Measurements from ENCODE around the gene MYH14. TPM values are rescaled to one million over a fixed set of nuclear protein-coding genes. Genes with fewer than 3 reads are reported as not detected.
A peak's percentile ranks its signal among the peaks of the same experiment; 100 is the strongest.

The MYH14 gene
- total and polyA plus RNA-seq, 9 of the 15 experiments (the other 6 are each of a cell fraction or from before 2014, with no cell fraction given), result 0.04 to 0.86 (median 0.19) TPM; not detected in 2

DNA sequence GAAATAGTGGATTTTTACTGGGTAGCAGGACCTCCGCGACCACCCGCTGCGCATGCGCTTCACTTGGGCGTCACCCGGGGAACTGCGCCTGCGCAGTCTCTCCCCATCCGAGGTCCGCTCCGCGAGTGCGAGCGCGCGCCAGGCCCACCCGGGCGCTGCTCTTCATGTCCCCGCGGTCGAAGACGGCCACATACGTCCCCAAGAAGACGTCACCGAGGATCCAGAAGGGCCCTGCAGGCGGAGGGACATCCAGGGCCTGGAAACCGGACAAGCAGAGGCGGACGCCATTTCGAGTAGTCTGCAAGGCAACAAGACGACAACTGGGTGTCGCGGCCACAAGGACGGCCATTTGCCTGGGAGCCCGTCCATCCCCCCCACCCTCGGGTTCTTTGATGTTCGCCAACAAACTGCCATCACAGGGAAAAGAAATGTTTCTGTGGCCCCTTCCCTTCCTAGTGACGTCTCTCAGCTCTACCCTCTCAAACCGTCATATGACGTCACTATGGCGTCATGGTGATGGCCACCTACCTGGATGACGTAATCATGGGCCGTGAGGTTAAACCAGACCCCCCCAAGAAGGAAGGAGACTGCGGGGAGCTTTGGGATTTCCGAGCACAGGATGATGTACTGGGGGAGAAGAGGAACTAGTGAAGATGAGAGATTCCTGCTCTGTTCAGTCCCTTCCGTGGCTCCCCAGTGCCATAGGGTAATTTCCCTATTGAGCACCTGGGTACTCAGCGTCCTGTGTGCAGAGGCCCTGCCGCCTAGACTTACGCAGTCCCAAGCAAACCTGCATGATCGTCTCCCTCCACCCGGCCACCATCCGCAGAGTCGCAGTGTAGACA is 155.3 kb downstream of the MYH14 start (continued):
- TF ChIP-seq XRCC4 (IDR thresholded peaks at IDR 0.05; ENCODE audit: extremely low read depth, insufficient read depth, insufficient read length) (no peak), TBP (optimal IDR thresholded peaks at IDR 0.05; ENCODE audit: low read depth, low read length) (peak; percentile 34), HNRNPLL (IDR thresholded peaks at IDR 0.05; ENCODE audit: low read depth, low read length, poor library complexity, severe bottlenecking) (no peak), PCBP2 (IDR thresholded peaks at IDR 0.05; ENCODE audit: low read depth, low read length, poor library complexity, severe bottlenecking) (no peak), JUND (IDR thresholded peaks at IDR 0.05; ENCODE audit: borderline replicate concordance, low read depth, low read length) (peak; percentile 97), JUND (tag; IDR thresholded peaks at IDR 0.05; ENCODE audit: borderline replicate concordance, low read depth, low read length) (peak; percentile 99)
- TF ChIP-seq, protein P1, sequence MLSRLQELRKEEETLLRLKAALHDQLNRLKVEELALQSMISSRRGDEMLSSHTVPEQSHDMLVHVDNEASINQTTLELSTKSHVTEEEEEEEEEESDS (CRISPR knock-in tag; IDR thresholded peaks at IDR 0.05), result no peak

DNA sequence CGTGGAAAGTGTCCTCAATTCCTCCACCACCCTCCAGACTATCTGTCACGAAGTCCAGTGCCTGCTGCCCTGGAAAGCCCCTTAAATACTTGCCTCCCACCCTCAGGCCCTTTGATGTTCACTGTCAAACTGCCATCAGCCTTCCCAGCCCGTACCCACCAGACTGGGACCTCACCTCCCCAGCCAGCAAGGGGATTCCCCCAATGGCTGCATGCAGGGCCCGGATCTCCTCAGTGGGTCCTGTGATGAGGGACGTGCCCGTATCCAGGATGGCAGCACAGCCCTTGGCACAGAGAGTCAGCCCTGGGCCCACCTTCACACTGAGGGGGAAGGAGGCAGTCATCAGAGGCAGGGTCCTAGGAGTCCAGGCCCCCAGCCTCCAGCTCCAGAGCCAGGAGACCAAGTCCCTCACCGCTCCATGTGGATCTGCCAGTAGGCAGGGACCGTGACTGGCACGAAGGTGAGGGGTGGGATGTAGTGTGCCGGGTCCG is 156.0 kb downstream of the MYH14 start:
- Histone ChIP-seq H3K36me3 (ENCODE audit: control insufficient read depth, insufficient read depth, low read length) (no peaks in the 10 kb centered on the region; the same call in 2 of the 3 replicates), H3K79me2 (ENCODE audit: control insufficient read depth, insufficient read depth, low read length) (peaks cover 28% of the 10 kb centered on the region), H3K9me3 (replicated peaks; ENCODE audit: control insufficient read depth, insufficient read depth, low read depth, low read length) (no peaks in the 10 kb centered on the region), H3K4me1 (replicated peaks in 1 of 2; ENCODE audit: control insufficient read depth in 2 of 2, insufficient read depth in 2 of 2, low read length in 2 of 2) (peaks cover 50 to 51% of the 10 kb centered on the region in 2 experiments), H2AFZ (ENCODE audit: low read depth, low read length) (no peak overlapping the region), H3K4me2 (ENCODE audit: insufficient read depth, low read length) (peak overlapping the region; percentile 94), H3K9me1 (ENCODE audit: control insufficient read depth, insufficient read depth, low read length) (peaks cover 5% of the 10 kb centered on the region), H4K20me1 (replicated peaks; ENCODE audit: control insufficient read depth, insufficient read depth, low read length) (no peaks in the 10 kb centered on the region), H3K4me3 (peak overlapping the region; percentile 43; the same call in 1 of the 2 replicates), H3K9ac (ENCODE audit: insufficient read depth in 1 of 2, low read depth in 2 of 2, low read length in 2 of 2) (peak overlapping the region; percentile 72 to 94), H3K27me3 (ENCODE audit: control insufficient read depth in 2 of 2, insufficient read depth in 2 of 2, low read length in 2 of 2) (no peaks in the 10 kb centered on the region), H3K27ac (ENCODE audit: extremely low read depth, low read depth, low read length) (peak overlapping the region; percentile 95)
- ATAC-seq, result no peak
- BruUV-seq (replicated peaks), result no TSS peak
- intact Hi-C loops (cut with micrococcal nuclease) (no loop called here), in situ Hi-C loops (cut with MboI) (loop anchor here (10.0 kb wide), 1 partner anchor 425 kb away; no protein-coding TSS in a partner anchor)
- 83% methylated on average over 10 of the region's 11 CpGs for WGBS (ENCODE audit: insufficient coverage, low coverage, missing lambda C conversion rate)
- no peak for FAIRE-seq
- ChIA-PET POLR2A (interaction anchor here (1.5 kb wide), 1 partner anchor 12 kb away, joined by 3 read pairs; no protein-coding TSS in a partner anchor), CTCF (ENCODE audit: low intra/inter-chr PET ratio) (interaction anchor here (0.7 kb wide), 1 partner anchor 619 kb away, joined by 4 read pairs; no protein-coding TSS in a partner anchor)
- no peak for DNase-seq (ENCODE audit: extremely low read depth in 1 of 4, low spot score in 3 of 4)
- TF ChIP-seq, protein P2, sequence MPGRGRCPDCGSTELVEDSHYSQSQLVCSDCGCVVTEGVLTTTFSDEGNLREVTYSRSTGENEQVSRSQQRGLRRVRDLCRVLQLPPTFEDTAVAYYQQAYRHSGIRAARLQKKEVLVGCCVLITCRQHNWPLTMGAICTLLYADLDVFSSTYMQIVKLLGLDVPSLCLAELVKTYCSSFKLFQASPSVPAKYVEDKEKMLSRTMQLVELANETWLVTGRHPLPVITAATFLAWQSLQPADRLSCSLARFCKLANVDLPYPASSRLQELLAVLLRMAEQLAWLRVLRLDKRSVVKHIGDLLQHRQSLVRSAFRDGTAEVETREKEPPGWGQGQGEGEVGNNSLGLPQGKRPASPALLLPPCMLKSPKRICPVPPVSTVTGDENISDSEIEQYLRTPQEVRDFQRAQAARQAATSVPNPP (IDR thresholded peaks at IDR 0.05; ENCODE audit: borderline replicate concordance, insufficient read depth, insufficient read length), result no peak
- TF ChIP-seq EP300 (IDR thresholded peaks at IDR 0.05; ENCODE audit: low read length) (no peak), ZNF316 (IDR thresholded peaks at IDR 0.05) (no peak), PYGO2 (tag; IDR thresholded peaks at IDR 0.05) (no peak), POLR2G (IDR thresholded peaks at IDR 0.05; ENCODE audit: low read depth, low read length) (peak; percentile 51), ZFP1 (CRISPR knock-in tag; IDR thresholded peaks at IDR 0.05) (no peak), FOXA3 (CRISPR knock-in tag; conservative IDR thresholded peaks at IDR 0.05 in 1 of 2, IDR thresholded peaks at IDR 0.05 in 1 of 2) (0 out of 4 replicates have a peak, but pooled peaks of 1 of the 2 experiments have one; percentile 12), DDX20 (tag; IDR thresholded peaks at IDR 0.05; ENCODE audit: low read depth) (no peak)
- TF ChIP-seq, protein P3, sequence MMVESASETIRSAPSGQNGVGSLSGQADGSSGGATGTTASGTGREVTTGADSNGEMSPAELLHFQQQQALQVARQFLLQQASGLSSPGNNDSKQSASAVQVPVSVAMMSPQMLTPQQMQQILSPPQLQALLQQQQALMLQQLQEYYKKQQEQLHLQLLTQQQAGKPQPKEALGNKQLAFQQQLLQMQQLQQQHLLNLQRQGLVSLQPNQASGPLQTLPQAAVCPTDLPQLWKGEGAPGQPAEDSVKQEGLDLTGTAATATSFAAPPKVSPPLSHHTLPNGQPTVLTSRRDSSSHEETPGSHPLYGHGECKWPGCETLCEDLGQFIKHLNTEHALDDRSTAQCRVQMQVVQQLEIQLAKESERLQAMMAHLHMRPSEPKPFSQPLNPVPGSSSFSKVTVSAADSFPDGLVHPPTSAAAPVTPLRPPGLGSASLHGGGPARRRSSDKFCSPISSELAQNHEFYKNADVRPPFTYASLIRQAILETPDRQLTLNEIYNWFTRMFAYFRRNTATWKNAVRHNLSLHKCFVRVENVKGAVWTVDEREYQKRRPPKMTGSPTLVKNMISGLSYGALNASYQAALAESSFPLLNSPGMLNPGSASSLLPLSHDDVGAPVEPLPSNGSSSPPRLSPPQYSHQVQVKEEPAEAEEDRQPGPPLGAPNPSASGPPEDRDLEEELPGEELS (CRISPR knock-in tag; IDR thresholded peaks at IDR 0.05; ENCODE audit: borderline replicate concordance), result no peak; the same call in 1 of the 2 replicates

Data from K562 (cell line).